B cell (primary cell): Measurements from ENCODE around the gene GRIN3A. TPM values are rescaled to one million over a fixed set of nuclear protein-coding genes. Genes with fewer than 3 reads are reported as not detected.

Experiments
- ATAC-seq: fragments of 200-7000 bp; cut with Tn5 transposase; one replicate; pipeline ENCODE4 v1.10.0; 2021; ENCODE audit warnings: low read depth, mild to moderate bottlenecking, moderate number of reproducible peaks, moderate library complexity
- CTCF ChIA-PET: fragments of 350-600 bp; sonication (Branson Sonifier 250); formaldehyde crosslinking; loops from one replicate; lab custom pipeline; 2021; ENCODE audit warnings: antibody characterized with exemption, inconsistent platforms; lab: Charles Lee
- POLR2A ChIA-PET: fragments of 350-600 bp; sonication (Branson Sonifier 250); formaldehyde crosslinking; loops from one replicate; lab custom pipeline; 2021; ENCODE audit warnings: antibody characterized with exemption; lab: Charles Lee
- DNase-seq: peaks from one replicate; pipeline ENCODE4 v3.0.0; 2013
- H2AFZ ChIP-seq: 2 replicates; pipeline ENCODE4 v1.6.1; 2012; ENCODE audit warnings: mild to moderate bottlenecking, low read depth, low read length; ENCODE audit not compliant: insufficient read depth, poor library complexity, severe bottlenecking
- H3K27ac ChIP-seq, 2 donors: 1 replicate in 1 of 2; 2 replicates in 1 of 2; pipeline ENCODE4 v1.5.1; 2012 to 2013; ENCODE audit warnings: low read length in 2 of 2, mild to moderate bottlenecking in 2 of 2, moderate library complexity in 1 of 2
- H3K27me3 ChIP-seq, 4 experiments: fragments of 200-600 bp in 1 of 4; sonication (generic) in 1 of 4; replicated peaks in 1 of 4; 1 replicate in 2 of 4; 2 replicates in 2 of 4; pipeline versions ENCODE4 v1.6.1 to v1.7.0; 2013 to 2016; ENCODE audit warnings: low read length in 3 of 4, mild to moderate bottlenecking in 2 of 4, mixed read lengths in 1 of 4, moderate library complexity in 1 of 4; ENCODE audit not compliant: insufficient read depth in 4 of 4, control insufficient read depth in 3 of 4; ENCODE audit errors: control extremely low read depth in 1 of 4
- H3K36me3 ChIP-seq, 2 experiments: replicated peaks in 1 of 2; 1 replicate in 1 of 2; 2 replicates in 1 of 2; pipeline versions ENCODE4 v1.6.1 to v1.7.1; 2013; ENCODE audit warnings: low read length in 1 of 2; ENCODE audit not compliant: insufficient read depth in 2 of 2, control insufficient read depth in 1 of 2; ENCODE audit errors: control extremely low read depth in 1 of 2, extremely low read depth in 1 of 2
- H3K4me1 ChIP-seq, 2 donors: fragments of 200-600 bp in 1 of 2; sonication (generic) in 1 of 2; 1 replicate in 1 of 2; 2 replicates in 1 of 2; pipeline versions ENCODE4 v1.5.1 to v1.6.1; 2013 to 2017; ENCODE audit warnings: low read length in 2 of 2; ENCODE audit not compliant: control insufficient read depth in 2 of 2, insufficient read depth in 2 of 2
- H3K4me2 ChIP-seq: replicated peaks from 2 replicates; pipeline ENCODE3; 2012; ENCODE audit warnings: mild to moderate bottlenecking, low read depth, low read length; ENCODE audit not compliant: poor library complexity, severe bottlenecking
- H3K4me3 ChIP-seq, 5 experiments: fragments of 200-600 bp in 1 of 5; sonication (generic) in 1 of 5; 1 replicate in 3 of 5; 2 replicates in 2 of 5; pipeline versions ENCODE4 v1.5.1 to v1.7.0; 2011 to 2016; ENCODE audit warnings: low read length in 4 of 5, mild to moderate bottlenecking in 4 of 5, low read depth in 2 of 5, control low read depth in 1 of 5, moderate library complexity in 1 of 5; ENCODE audit not compliant: insufficient read depth in 1 of 5; ENCODE audit errors: control extremely low read depth in 1 of 5, extremely low read depth in 1 of 5
- H3K79me2 ChIP-seq: fragments of 200-600 bp; sonication (generic); one replicate; pipeline ENCODE4 v1.6.0; 2016; ENCODE audit warnings: low read length; ENCODE audit not compliant: control insufficient read depth, insufficient read depth
- H3K9ac ChIP-seq: fragments of 200-600 bp; sonication (generic); 2 replicates; pipeline ENCODE4 v1.6.1; 2017; ENCODE audit warnings: mild to moderate bottlenecking, low read length, moderate library complexity
- H3K9me3 ChIP-seq, 3 donors: one replicate each; pipeline versions ENCODE4 v1.6.1 to v1.7.1; 2013; ENCODE audit warnings: low read length in 2 of 3; ENCODE audit not compliant: control insufficient read depth in 2 of 3, insufficient read depth in 1 of 3; ENCODE audit errors: control extremely low read depth in 1 of 3
- H4K20me1 ChIP-seq: 2 replicates; pipeline ENCODE4 v1.6.0; 2012; ENCODE audit warnings: mild to moderate bottlenecking, low read length; ENCODE audit not compliant: insufficient read depth, control insufficient read depth, poor library complexity, severe bottlenecking
- H3K27ac Mint-ChIP-seq: one replicate; pipeline ENCODE4 v1.8.0; 2021; ENCODE audit warnings: mixed read lengths
- H3K27me3 Mint-ChIP-seq: one replicate; pipeline ENCODE4 v1.8.0; 2021; ENCODE audit warnings: mixed read lengths
- H3K4me1 Mint-ChIP-seq: one replicate; pipeline ENCODE4 v1.8.0; 2021; ENCODE audit warnings: mixed read lengths
- H3K4me3 Mint-ChIP-seq: one replicate; pipeline ENCODE4 v1.8.0; 2021; ENCODE audit warnings: mixed read lengths
- H3K9me3 Mint-ChIP-seq: one replicate; pipeline ENCODE4 v1.8.0; 2022; ENCODE audit warnings: mixed read lengths; ENCODE audit not compliant: insufficient read depth
- EZH2 ChIP-seq: IDR thresholded peaks from 2 replicates; pipeline ENCODE4 v1.6.1; 2012; ENCODE audit warnings: borderline replicate concordance, low read depth, mild to moderate bottlenecking, moderate library complexity, low read length; ENCODE audit not compliant: insufficient read depth, poor library complexity, severe bottlenecking
- WGBS: methylation state at CpG from one replicate; pipeline ENCODE4 v1.1.5; 2013; ENCODE audit warnings: missing lambda C conversion rate; ENCODE audit not compliant: insufficient coverage; 5-methylcytosine and 5-hydroxymethylcytosine counted together
- intact Hi-C: fragments of 100-400 bp; cut with micrococcal nuclease; formaldehyde crosslinking; loops from one replicate; pipeline ENCODE4 v1.10.0; 2022
- polyA plus RNA-seq: library from polyadenylated mRNA; depleted of rRNA; stranded (reverse); fragments of >200 nt; gene quantifications from 2 replicates; pipeline ENCODE4 v1.2.3, GENCODE V29; 2012
- total RNA-seq, 2 donors: library from RNA; stranded (reverse); fragments of 120-200 nt in 1 of 2; gene quantifications; 1 replicate in 1 of 2; 2 replicates in 1 of 2; pipeline versions ENCODE4 v1.2.3 to v1.2.4, GENCODE V29; 2013 to 2022
- TF ChIP-seq, protein P1 (sequence below): fragments of 200-600 bp; IDR thresholded peaks from one replicate; pipeline ENCODE4 v1.8.0; 2022; ENCODE audit warnings: antibody characterized with exemption, mild to moderate bottlenecking

GRIN3A gene
- total and polyA plus RNA-seq, 2 donors (not counting 1 experiment from before 2014, with no cell fraction given): not detected

DNA sequence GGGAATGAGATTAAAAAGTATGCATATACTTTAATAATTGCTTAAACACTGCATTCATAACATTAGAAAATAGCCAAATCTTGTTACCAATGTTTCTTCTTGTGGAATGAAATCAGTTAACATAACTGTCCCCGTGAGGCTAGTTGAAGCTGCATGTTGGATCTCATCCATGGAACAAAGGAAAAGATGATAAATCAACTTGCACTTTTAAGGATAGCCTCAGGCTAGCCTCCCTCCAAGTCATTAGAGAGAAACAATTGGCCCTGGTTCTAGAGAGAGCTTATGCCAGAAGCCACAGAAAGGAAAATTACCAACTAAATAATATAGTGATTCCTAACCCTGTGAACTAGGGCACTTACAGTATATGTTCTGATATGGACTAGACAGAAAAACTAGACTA is 66.9 kb downstream of the GRIN3A start:
- Histone ChIP-seq H4K20me1 (no peaks in the 10 kb centered on the region), H3K4me1 (no peaks in the 10 kb centered on the region), H3K4me3 (no peak overlapping the region), H3K9ac (no peak overlapping the region), H3K27me3 (no peaks in the 10 kb centered on the region), H3K27ac (no peak overlapping the region), H3K36me3 (no peaks in the 10 kb centered on the region), H2AFZ (no peak overlapping the region), H3K79me2 (no peaks in the 10 kb centered on the region), H3K4me2 (no peak overlapping the region), H3K9me3 (no peaks in the 10 kb centered on the region)
- ChIA-PET CTCF (no interaction called here), POLR2A (no interaction called here)
- WGBS: no CpG with 5 or more reads among the region's 1 CpG
- Mint-ChIP-seq H3K27me3 (no peaks in the 10 kb centered on the region), H3K27ac (no peak overlapping the region), H3K9me3 (no peaks in the 10 kb centered on the region), H3K4me1 (no peaks in the 10 kb centered on the region), H3K4me3 (no peak overlapping the region)
- TF ChIP-seq, protein P1, sequence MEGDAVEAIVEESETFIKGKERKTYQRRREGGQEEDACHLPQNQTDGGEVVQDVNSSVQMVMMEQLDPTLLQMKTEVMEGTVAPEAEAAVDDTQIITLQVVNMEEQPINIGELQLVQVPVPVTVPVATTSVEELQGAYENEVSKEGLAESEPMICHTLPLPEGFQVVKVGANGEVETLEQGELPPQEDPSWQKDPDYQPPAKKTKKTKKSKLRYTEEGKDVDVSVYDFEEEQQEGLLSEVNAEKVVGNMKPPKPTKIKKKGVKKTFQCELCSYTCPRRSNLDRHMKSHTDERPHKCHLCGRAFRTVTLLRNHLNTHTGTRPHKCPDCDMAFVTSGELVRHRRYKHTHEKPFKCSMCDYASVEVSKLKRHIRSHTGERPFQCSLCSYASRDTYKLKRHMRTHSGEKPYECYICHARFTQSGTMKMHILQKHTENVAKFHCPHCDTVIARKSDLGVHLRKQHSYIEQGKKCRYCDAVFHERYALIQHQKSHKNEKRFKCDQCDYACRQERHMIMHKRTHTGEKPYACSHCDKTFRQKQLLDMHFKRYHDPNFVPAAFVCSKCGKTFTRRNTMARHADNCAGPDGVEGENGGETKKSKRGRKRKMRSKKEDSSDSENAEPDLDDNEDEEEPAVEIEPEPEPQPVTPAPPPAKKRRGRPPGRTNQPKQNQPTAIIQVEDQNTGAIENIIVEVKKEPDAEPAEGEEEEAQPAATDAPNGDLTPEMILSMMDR: no peak
- no peak for TF ChIP-seq EZH2
- no peak for DNase-seq
- ATAC-seq: no peak
- intact Hi-C loops: no loop called here

DNA sequence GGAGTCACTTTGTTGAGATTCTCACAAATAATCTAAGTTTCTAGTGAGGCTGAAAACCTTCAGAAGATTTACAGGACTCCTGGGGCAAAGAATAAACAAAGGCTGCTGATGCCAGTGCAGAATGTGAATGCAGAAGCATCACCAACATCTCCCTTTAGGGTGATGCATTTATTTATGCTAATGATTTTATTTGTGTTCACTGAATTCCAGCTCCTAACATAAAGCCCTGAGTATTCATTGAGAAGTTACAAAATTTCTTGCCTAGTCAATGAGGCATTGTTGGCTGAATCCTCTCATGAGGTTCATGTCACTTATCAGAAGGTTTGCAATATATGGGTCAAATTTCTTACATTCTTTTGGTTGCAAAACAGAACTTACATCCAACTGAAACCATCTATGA is 70.0 kb downstream of the GRIN3A start:
- Histone ChIP-seq H2AFZ (no peak overlapping the region), H3K27me3 (no peaks in the 10 kb centered on the region), H3K79me2 (no peaks in the 10 kb centered on the region), H4K20me1 (no peaks in the 10 kb centered on the region), H3K4me2 (no peak overlapping the region), H3K9me3 (no peaks in the 10 kb centered on the region), H3K36me3 (no peaks in the 10 kb centered on the region), H3K9ac (no peak overlapping the region), H3K4me3 (no peak overlapping the region), H3K27ac (no peak overlapping the region), H3K4me1 (no peaks in the 10 kb centered on the region)
- H3K4me3 Mint-ChIP-seq: no peak overlapping the region
- no peak overlapping the region for H3K27ac Mint-ChIP-seq
- H3K4me1 Mint-ChIP-seq: no peaks in the 10 kb centered on the region
- intact Hi-C loops: no loop called here
- TF ChIP-seq EZH2: no peak
- TF ChIP-seq, protein P1: no peak
- ATAC-seq: no peak
- H3K27me3 Mint-ChIP-seq: peaks cover 3% of the 10 kb centered on the region
- H3K9me3 Mint-ChIP-seq: no peaks in the 10 kb centered on the region
- POLR2A ChIA-PET: no interaction called here
- no peak for DNase-seq
- CTCF ChIA-PET: interaction anchor here (1.2 kb wide), 1 partner anchor 32 kb away, joined by 3 read pairs; no protein-coding TSS in a partner anchor
